ENCODE data around the gene RMND5A.

The RMND5A gene

DNA sequence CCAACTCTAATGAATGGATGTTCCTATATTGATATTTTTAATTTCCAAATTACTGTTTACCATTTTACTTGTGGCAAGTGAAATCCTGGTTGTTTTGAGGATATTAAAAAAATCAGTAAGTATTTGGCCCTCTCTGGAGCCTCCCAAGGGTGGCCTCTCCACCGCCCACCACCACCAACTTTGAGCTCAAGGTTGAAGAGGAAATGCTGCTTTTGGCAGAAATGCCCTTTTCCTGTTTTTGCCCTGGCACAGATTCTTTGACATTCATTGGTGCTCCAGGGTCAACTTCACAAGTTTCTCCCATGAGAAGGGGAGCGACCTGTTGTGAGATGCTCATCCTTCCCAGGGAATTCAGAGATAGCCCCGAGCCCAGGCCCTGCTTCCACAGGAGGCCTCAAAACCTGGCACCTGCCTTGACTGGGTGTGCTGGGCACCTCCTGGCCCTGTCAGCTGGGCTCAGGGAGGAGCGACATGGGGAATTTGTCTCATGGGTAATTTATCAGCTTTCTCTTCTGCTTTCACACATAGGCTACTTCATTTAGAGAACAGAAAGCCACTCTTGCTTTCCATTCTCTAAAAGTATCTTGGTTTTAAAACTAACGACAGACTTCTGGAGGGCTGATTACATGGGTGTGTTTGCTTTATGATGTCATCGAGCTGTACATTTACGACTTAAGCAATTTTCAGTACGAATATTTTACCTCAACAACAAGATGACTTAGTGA, 63.7 kb downstream of the RMND5A start:
- Histone ChIP-seq H3K27me3 (ENCODE audit: low read depth) (no peaks in the 10 kb centered on the region), H3K4me3 (no peak overlapping the region), H3K4me1 (no peaks in the 10 kb centered on the region), H3K9me3 (no peaks in the 10 kb centered on the region), H3K36me3 (replicated peaks) (no peaks in the 10 kb centered on the region)
- in situ Hi-C loops (cut with MboI; ENCODE audit: low sequenced_read_pairs), result no loop called here
- DNase-seq (ENCODE audit: low spot score in 2 of 2), result no peak

DNA sequence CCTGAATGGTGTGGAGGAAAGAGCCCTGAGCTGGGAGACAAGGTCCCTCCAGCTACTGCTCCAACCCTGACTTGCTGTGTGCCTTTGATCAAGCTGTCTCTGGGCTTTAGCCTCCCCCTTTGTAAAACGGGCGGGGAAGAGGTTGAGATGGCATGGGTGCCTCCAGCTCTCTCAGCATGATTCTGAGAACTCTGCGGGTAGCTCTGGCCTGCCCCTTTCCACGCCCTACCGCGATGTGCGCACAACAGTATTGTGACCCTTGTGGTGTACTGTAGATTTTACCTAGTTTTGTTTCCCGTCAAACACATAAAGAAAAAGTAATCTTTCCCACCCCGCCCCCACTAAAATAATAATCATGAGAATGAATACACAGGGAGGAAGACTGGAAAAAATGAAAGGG, 65.4 kb downstream of the RMND5A start:
- Histone ChIP-seq H3K36me3 (replicated peaks) (no peaks in the 10 kb centered on the region), H3K4me1 (no peaks in the 10 kb centered on the region), H3K9me3 (no peaks in the 10 kb centered on the region), H3K27me3 (ENCODE audit: low read depth) (no peaks in the 10 kb centered on the region), H3K4me3 (no peak overlapping the region)
- DNase-seq (ENCODE audit: low spot score in 2 of 2), result no peak
- in situ Hi-C loops (cut with MboI; ENCODE audit: low sequenced_read_pairs), result no loop called here

DNA sequence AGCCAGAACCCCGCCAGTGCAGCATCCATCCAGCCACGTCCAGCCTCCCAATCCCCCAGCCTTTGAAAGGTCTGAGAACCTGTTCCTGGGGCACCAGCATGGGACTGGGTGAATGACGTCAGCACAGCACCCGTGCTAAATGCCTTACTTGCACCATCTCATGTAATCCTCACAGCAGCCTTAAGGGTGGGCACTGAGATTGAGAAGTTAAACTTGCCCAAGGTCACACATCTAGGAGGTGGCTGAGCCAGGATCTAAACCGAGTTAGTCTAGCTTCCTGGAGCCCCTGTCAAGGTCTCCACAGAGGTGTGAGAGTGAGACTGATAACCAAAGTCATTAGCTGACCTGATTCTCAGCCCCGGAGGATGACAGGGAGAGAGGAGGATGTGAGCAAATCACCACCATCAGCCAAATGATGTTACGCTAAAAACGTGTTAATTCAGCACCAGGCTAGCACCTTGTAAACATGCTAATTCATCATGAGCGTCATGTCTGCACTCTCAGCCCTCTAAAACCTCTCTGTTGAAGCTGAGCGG, 66.0 kb downstream of the RMND5A start:
- Histone ChIP-seq H3K4me1 (no peaks in the 10 kb centered on the region), H3K27me3 (ENCODE audit: low read depth) (no peaks in the 10 kb centered on the region), H3K36me3 (replicated peaks) (no peaks in the 10 kb centered on the region), H3K9me3 (no peaks in the 10 kb centered on the region), H3K4me3 (no peak overlapping the region)
- in situ Hi-C loops (cut with MboI; ENCODE audit: low sequenced_read_pairs), result no loop called here
- DNase-seq (ENCODE audit: low spot score in 2 of 2), result no peak

DNA sequence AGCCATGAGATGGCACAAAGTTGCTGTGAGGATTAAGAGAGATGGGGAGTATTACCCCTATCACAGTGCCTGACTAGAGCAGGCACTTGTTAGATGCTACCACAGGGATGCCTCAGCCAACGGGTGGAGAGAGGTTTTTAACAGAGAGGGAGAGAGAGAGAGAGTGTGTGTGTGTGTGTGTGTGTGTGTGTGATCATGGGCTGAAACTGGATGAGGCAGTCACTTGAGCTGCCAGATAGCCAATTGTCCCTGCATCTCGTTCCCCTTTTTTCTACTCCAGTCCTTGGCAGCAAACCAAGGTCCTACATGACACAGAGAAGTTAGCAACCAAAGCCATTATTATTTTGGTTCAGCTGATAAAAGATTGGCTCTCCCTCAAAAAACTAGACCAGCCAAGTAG, 67.6 kb downstream of the RMND5A start:
- no peaks in the 10 kb centered on the region for H3K9me3 ChIP-seq

DNA sequence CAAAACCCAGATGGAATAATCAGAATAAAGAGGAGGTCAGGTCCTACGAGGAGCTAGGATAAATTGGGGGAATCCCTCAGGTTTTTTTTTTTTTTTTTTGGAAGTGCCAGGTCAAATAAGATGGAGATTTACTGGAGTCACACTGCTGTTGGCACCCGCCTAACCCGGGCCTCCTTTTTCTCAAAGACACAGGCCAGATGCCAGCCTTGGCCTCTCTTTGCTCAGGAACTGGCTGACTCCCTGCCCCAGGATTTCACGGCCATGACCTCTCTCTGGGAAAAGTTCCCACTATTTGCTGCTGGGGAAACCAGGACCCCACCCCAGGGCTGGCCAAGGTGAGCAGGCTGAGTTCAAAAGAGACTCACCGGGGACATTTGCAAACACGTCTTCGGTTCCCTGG, 68.1 kb downstream of the RMND5A start:
- no peaks in the 10 kb centered on the region for H3K36me3 ChIP-seq (replicated peaks)
- H3K4me3 ChIP-seq, result no peak overlapping the region
- H3K27me3 ChIP-seq (ENCODE audit: low read depth), result no peaks in the 10 kb centered on the region
- in situ Hi-C loops (cut with MboI; ENCODE audit: low sequenced_read_pairs), result no loop called here
- H3K4me1 ChIP-seq, result no peaks in the 10 kb centered on the region
- DNase-seq (ENCODE audit: low spot score in 2 of 2), result no peak
- no peaks in the 10 kb centered on the region for H3K9me3 ChIP-seq

More for the DNA sequence above, 67.6 kb downstream of the RMND5A start:
- Histone ChIP-seq H3K27me3 (ENCODE audit: low read depth) (no peaks in the 10 kb centered on the region), H3K36me3 (replicated peaks) (no peaks in the 10 kb centered on the region), H3K4me1 (no peaks in the 10 kb centered on the region), H3K4me3 (no peak overlapping the region)
- in situ Hi-C loops (cut with MboI; ENCODE audit: low sequenced_read_pairs), result no loop called here
- no peak for DNase-seq (ENCODE audit: low spot score in 2 of 2)

DNA sequence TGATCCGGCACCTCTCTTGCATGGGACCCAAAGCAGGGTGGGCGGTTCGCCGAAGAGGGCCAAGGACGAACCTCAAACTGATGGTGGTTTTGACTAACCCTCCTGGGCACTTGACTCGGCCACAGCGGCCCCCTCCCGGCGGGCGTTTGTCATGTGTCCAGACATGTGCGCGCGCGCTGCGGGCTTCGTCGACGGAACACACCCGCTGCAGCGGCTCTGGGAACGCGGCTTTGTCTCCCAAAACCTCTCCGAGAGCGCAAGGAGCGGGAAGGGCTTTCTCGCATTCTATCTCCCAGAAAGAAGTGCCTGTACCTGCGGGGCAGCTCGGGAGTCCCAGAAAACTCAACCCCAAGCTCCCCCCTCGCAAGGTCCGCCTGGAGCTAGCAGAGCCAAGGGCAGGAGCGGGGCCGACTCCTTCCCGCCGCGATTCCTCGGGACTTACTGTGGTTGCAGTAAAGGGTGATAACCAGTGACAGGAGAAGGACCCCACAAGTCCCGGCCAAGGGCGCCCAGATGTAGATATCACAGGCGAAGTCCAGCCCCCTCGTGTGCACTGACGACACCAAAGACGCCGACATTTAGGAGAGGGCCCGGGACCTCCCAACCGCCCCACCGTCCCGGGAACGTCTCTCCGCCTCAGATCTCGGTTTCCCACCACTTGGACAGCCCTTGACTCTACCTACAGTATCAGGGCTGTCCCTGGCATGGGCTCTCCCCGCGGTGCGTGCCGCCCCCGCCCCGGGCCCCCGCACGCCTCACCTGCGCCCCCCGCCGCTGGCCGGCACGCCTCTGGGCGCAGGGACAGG, 69.0 kb downstream of the RMND5A start:
- in situ Hi-C loops (cut with MboI; ENCODE audit: low sequenced_read_pairs), result no loop called here
- H3K4me3 ChIP-seq, result no peak overlapping the region
- H3K9me3 ChIP-seq, result no peaks in the 10 kb centered on the region
- DNase-seq (ENCODE audit: low spot score in 2 of 2), result no peak
- H3K4me1 ChIP-seq, result no peaks in the 10 kb centered on the region
- H3K27me3 ChIP-seq (ENCODE audit: low read depth), result no peaks in the 10 kb centered on the region
- no peaks in the 10 kb centered on the region for H3K36me3 ChIP-seq (replicated peaks)

DNA sequence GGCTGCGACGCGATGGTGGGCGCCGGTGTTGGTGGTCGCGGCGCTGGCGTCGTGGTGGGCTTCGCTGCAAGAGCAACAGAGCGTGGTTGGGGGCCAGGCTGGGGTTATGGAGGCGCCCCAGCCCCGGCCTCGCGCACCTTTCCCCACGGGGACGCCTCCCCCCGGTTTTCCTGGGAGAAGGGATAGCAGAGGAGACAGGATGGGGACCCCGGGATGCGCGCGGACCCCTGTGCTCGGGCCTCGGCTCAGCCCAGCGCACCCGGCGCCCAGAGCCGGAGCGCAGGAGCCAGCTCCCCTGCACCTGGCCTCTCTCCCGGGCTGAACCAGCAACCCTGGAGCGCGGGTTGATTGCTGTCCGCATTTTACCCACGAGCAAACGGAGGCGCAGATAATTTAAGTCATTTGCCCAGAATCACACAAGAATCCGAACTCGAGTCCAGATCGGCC, 69.6 kb downstream of the RMND5A start:
- H3K4me3 ChIP-seq, result no peak overlapping the region
- no peak for DNase-seq (ENCODE audit: low spot score in 2 of 2)
- no peaks in the 10 kb centered on the region for H3K36me3 ChIP-seq (replicated peaks)
- no peaks in the 10 kb centered on the region for H3K9me3 ChIP-seq
- H3K27me3 ChIP-seq (ENCODE audit: low read depth), result no peaks in the 10 kb centered on the region
- in situ Hi-C loops (cut with MboI; ENCODE audit: low sequenced_read_pairs), result no loop called here
- no peaks in the 10 kb centered on the region for H3K4me1 ChIP-seq

DNA sequence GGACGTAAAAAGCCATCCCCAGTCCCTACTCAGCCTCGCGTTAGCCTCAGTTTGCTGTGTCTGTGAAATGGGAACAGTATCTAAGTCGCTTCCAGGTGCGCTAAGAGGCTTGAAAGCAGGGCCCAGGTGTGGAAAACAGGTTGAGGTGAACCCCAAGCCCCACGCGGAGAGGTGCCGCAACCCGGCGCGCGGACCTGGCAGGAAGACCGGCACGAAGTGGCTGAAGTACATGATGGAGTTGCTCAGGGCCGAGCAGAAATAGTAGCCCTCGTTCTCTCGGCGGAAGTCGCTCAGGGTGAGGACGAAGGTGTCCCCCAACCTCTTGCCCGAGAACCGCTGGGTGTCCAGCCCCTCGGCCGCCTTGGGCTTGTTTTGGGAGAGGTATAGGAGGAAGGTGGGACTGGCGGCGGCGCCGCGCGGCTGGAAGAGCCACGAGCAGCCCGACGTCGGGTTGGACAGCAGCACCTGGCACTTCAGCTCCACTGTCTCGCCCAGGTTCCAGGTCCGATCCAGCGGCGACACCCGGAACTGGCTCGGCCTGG, 70.1 kb downstream of the RMND5A start:
- Histone ChIP-seq H3K27me3 (ENCODE audit: low read depth) (no peaks in the 10 kb centered on the region), H3K4me3 (no peak overlapping the region), H3K36me3 (replicated peaks) (no peaks in the 10 kb centered on the region), H3K4me1 (no peaks in the 10 kb centered on the region), H3K9me3 (no peaks in the 10 kb centered on the region)
- in situ Hi-C loops (cut with MboI; ENCODE audit: low sequenced_read_pairs), result no loop called here
- DNase-seq (ENCODE audit: low spot score in 2 of 2), result no peak

DNA sequence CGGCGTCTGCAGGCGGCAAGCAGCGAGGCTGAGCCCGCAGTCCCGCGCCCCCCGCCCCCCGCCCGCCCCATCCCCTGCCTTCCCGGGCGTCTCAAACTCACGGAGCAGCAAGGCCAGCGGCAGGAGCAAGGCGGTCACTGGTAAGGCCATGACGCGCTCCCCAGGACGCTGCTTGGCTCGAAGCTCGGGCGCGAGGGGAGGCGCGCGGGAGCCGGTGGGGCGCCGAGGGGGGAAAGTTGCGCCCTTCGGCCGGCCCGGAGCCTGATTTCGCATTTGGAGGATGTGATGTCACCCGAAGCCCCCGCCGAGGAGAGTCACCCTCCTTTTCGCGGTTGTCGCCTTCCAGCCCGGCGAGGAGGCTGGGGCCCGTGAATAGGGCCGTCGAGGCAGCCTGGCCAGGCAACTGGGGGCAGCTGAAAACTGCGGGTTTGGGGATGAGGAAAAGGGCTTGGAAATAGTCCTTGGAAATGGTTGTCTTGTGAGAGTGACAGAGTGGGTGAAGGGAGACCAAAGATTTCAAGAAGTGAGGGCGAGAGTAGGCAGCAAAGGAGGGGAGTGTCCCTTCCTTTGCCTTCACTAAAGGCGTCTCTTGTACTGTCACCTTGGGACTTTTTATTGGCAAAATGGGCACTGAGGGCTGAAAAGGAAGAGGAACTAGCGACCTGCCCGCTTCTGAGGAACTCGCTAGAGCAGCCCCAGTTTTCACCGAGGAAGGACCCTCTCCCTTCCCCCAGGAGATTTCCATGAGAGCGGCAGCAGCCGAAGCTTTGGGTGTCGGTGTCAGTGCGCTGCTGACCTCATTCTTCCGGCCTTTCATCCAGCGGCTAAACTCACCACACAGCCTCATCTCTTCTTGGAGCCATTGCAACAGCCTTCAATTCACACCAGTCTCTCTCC, 70.8 kb downstream of the RMND5A start, which contains the start of gene CD8A:
TSS of gene CD8A (minus strand) at position 238 of the 897 bp plus-strand sequence. CDS start at position 150, 88 bp downstream.
- in situ Hi-C loops (cut with MboI; ENCODE audit: low sequenced_read_pairs), result no loop called here
- H3K27me3 ChIP-seq (ENCODE audit: low read depth), result no peaks in the 10 kb centered on the region
- no peak within 1 kb of the TSS for H3K4me3 ChIP-seq
- no peaks in the 10 kb centered on the region for H3K36me3 ChIP-seq (replicated peaks)
- DNase-seq (ENCODE audit: low spot score in 2 of 2), result no peak
- no peaks in the 10 kb centered on the region; the same call in 1 of the 2 replicates for H3K9me3 ChIP-seq
- no peaks in the 10 kb centered on the region for H3K4me1 ChIP-seq

DNA sequence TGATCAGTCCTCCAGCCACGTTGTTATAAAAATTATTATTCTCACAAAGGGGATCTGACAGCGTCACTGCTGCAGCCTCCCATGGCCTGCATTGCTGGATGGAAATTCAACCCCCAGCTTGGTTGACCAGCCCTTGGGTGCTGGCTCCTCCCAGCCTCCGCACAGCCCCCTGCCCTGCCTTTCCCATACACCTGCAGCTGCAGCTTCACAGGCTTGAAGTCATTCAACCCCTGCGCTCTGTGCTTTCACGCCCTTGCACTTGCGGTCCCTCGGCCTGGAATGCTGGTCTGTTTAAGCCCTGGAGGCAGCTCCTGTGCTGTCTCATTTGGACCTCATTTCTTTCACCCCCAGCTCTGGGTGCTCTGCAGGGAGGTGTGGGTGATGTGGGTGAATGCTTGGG, 71.5 kb downstream of the RMND5A start:
- no peak for DNase-seq (ENCODE audit: low spot score in 2 of 2)
- Histone ChIP-seq H3K9me3 (no peaks in the 10 kb centered on the region; the same call in 1 of the 2 replicates), H3K4me1 (no peaks in the 10 kb centered on the region), H3K4me3 (no peak overlapping the region), H3K27me3 (ENCODE audit: low read depth) (no peaks in the 10 kb centered on the region), H3K36me3 (replicated peaks) (no peaks in the 10 kb centered on the region)
- in situ Hi-C loops (cut with MboI; ENCODE audit: low sequenced_read_pairs), result no loop called here

DNA sequence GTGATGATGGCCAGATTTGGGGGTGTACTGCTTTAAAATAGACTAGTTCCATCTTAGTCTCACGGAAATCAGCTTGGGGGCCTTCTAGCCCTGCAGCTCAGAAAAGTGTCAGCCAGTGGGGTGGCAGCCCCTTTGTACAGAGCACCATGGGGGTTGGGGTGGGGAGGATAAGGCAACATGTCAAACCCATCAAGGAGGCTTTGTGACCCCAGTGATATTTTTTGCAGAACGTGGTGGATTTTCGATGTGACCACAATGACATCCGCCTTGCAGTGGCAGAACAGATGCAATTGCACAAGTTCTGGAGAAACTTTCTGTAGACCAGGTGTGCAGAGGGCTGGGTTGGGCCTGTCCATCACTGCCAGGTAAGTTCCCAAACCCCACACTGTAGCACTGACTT, 73.7 kb downstream of the RMND5A start:
- DNase-seq (ENCODE audit: low spot score in 2 of 2), result no peak

DNA sequence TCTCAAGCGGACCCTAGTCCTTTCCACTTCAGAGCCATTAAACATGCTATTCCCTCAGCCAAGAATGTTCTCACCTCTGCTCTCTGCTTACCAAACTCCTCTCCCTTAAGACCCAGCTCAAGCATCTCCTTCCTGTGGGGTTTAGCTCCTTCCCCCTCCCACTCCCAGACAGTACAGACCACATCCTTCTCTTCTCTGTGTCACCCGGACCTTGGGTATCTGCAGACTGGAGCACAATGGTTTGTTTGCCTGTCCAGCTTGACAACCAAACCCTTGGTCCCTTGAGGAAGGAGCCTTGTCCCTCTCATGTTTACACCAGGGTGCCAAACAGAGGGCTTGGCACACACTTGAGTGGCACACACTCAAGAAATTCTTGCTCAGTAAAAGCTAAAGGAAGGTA, 74.8 kb downstream of the RMND5A start:
- Histone ChIP-seq H3K4me1 (no peaks in the 10 kb centered on the region), H3K4me3 (no peak overlapping the region), H3K36me3 (replicated peaks) (no peaks in the 10 kb centered on the region), H3K9me3 (no peaks in the 10 kb centered on the region; the same call in 1 of the 2 replicates), H3K27me3 (ENCODE audit: low read depth) (no peaks in the 10 kb centered on the region)
- DNase-seq (ENCODE audit: low spot score in 2 of 2), result no peak
- in situ Hi-C loops (cut with MboI; ENCODE audit: low sequenced_read_pairs), result no loop called here

More for the DNA sequence above, 73.7 kb downstream of the RMND5A start:
- no peaks in the 10 kb centered on the region for H3K27me3 ChIP-seq (ENCODE audit: low read depth)
- H3K4me3 ChIP-seq, result no peak overlapping the region
- H3K4me1 ChIP-seq, result no peaks in the 10 kb centered on the region
- in situ Hi-C loops (cut with MboI; ENCODE audit: low sequenced_read_pairs), result no loop called here
- H3K9me3 ChIP-seq, result no peaks in the 10 kb centered on the region; the same call in 1 of the 2 replicates
- no peaks in the 10 kb centered on the region for H3K36me3 ChIP-seq (replicated peaks)

All from HAP-1 (cell line).